Smooth muscle cell (in vitro differentiated cells): ENCODE data around the gene TAF13. TPM values are rescaled to one million over a fixed set of nuclear protein-coding genes. Genes with fewer than 3 reads are reported as not detected.

ENCODE experiments used
- DNase-seq: peaks from one replicate; lab custom pipeline; 2025; ENCODE audit not compliant: unreplicated experiment; lab: John Stamatoyannopoulos, UW
- H2AFZ ChIP-seq: fragments of 200-600 bp; sonication (generic); 2 replicates; pipeline ENCODE4 v1.6.0; 2016; ENCODE audit warnings: antibody characterized with exemption, low read depth, mild to moderate bottlenecking
- H3F3A ChIP-seq: fragments of 200-600 bp; sonication (generic); 2 replicates; pipeline ENCODE4 v1.6.0; 2017; ENCODE audit warnings: antibody characterized with exemption, low read depth
- H3K27ac ChIP-seq: fragments of 200-600 bp; sonication (generic); 2 replicates; pipeline ENCODE4 v1.5.1; 2016; ENCODE audit warnings: low read depth, mild to moderate bottlenecking
- H3K27me3 ChIP-seq: fragments of 200-600 bp; sonication (generic); 2 replicates; pipeline ENCODE4 v1.6.1; 2016; ENCODE audit warnings: low read depth, mild to moderate bottlenecking
- H3K36me3 ChIP-seq: fragments of 200-600 bp; sonication (generic); 2 replicates; pipeline ENCODE4 v1.5.1; 2016; ENCODE audit warnings: low read depth
- H3K4me1 ChIP-seq: fragments of 200-600 bp; sonication (generic); 2 replicates; pipeline ENCODE4 v1.5.1; 2016; ENCODE audit warnings: low read depth
- H3K4me2 ChIP-seq: fragments of 200-600 bp; sonication (generic); 2 replicates; pipeline ENCODE4 v1.6.0; 2016; ENCODE audit warnings: mild to moderate bottlenecking
- H3K4me3 ChIP-seq: fragments of 200-600 bp; sonication (generic); 2 replicates; pipeline ENCODE4 v1.5.1; 2016; ENCODE audit warnings: mild to moderate bottlenecking
- H3K79me2 ChIP-seq: fragments of 200-600 bp; sonication (generic); 2 replicates; pipeline ENCODE4 v1.6.0; 2016; ENCODE audit warnings: low read depth, mild to moderate bottlenecking
- H3K9ac ChIP-seq: fragments of 200-600 bp; sonication (generic); 2 replicates; pipeline ENCODE4 v1.6.0; 2016; ENCODE audit warnings: low read depth
- H3K9me3 ChIP-seq: fragments of 200-600 bp; sonication (generic); replicated peaks from 2 replicates; pipeline ENCODE4 v1.5.1; 2016; ENCODE audit warnings: low read depth
- H4K20me1 ChIP-seq: fragments of 200-600 bp; sonication (generic); 2 replicates; pipeline ENCODE4 v1.6.0; 2016; ENCODE audit warnings: low read depth
- CTCF ChIP-seq: fragments of 200-600 bp; sonication (generic); IDR thresholded peaks from 2 replicates; pipeline ENCODE4 v1.5.1; 2017; ENCODE audit warnings: borderline replicate concordance, mild to moderate bottlenecking, antibody characterized with exemption; ENCODE audit not compliant: insufficient read depth, poor library complexity, severe bottlenecking
- WGBS: methylation state at CpG from one replicate; pipeline ENCODE4 v1.1.7; 2016; ENCODE audit warnings: low lambda C conversion rate; 5-methylcytosine and 5-hydroxymethylcytosine counted together
- polyA plus RNA-seq: library from polyadenylated mRNA; unstranded; fragments of >200 nt; fragmentation: Nextera tagmentation; extraction: Ambion mirVana; gene quantifications from 2 replicates; pipeline ENCODE4 v1.2.1, GENCODE V29; 2016
- total RNA-seq: library from RNA; depleted of rRNA; stranded (reverse); fragments of >200 nt; gene quantifications from 2 replicates; pipeline ENCODE4 v1.2.3, GENCODE V29; 2014

Gene TAF13
- total and polyA plus RNA-seq, 2 experiments from 2014 or later: 30.1 to 110 TPM

GRCh38 chr1:109112652-109113285 is 37.0 kb upstream of the TAF13 start:
- Histone ChIP-seq H3K4me2 (peak overlapping the region; percentile 86), H3K36me3 (no peaks in the 10 kb centered on the region), H3K27ac (peak overlapping the region; percentile 76), H3K79me2 (no peaks in the 10 kb centered on the region), H2AFZ (peak overlapping the region; percentile 2), H3K4me1 (no peaks in the 10 kb centered on the region), H3K4me3 (peak overlapping the region; percentile 50), H3K27me3 (peaks cover 44% of the 10 kb centered on the region), H3F3A (no peaks in the 10 kb centered on the region), H4K20me1 (no peaks in the 10 kb centered on the region), H3K9me3 (no peaks in the 10 kb centered on the region), H3K9ac (peak overlapping the region; percentile 92)
- peak; percentile 98 for TF ChIP-seq CTCF
- 10% methylated on average over 31 of the region's 31 CpGs for WGBS
- peak; percentile 89 for DNase-seq

GRCh38 chr1:109112056-109112651 is 36.4 kb upstream of the TAF13 start:
- peaks cover 44% of the 10 kb centered on the region for H3K27me3 ChIP-seq
- no peaks in the 10 kb centered on the region for H3F3A ChIP-seq
- no peaks in the 10 kb centered on the region for H3K36me3 ChIP-seq
- H3K4me1 ChIP-seq: no peaks in the 10 kb centered on the region
- peak overlapping the region; percentile 92 for H3K9ac ChIP-seq
- peak overlapping the region; percentile 86 for H3K4me2 ChIP-seq
- WGBS: 48% methylated on average over 10 of the region's 10 CpGs
- peak overlapping the region; percentile 76 for H3K27ac ChIP-seq
- H2AFZ ChIP-seq: no peak overlapping the region
- peak overlapping the region; percentile 50 for H3K4me3 ChIP-seq
- H3K79me2 ChIP-seq: no peaks in the 10 kb centered on the region
- TF ChIP-seq CTCF: peak; percentile 23
- no peaks in the 10 kb centered on the region for H4K20me1 ChIP-seq
- DNase-seq: no peak
- H3K9me3 ChIP-seq: no peaks in the 10 kb centered on the region

- Histone ChIP-seq H3K9me3 (no peaks in the 10 kb centered on the region), H3K9ac (peak overlapping the region; percentile 92), H3K4me3 (no peak overlapping the region), H4K20me1 (no peaks in the 10 kb centered on the region), H3K79me2 (no peaks in the 10 kb centered on the region), H2AFZ (no peak overlapping the region), H3K4me1 (no peaks in the 10 kb centered on the region), H3F3A (no peaks in the 10 kb centered on the region), H3K36me3 (no peaks in the 10 kb centered on the region), H3K27ac (peak overlapping the region; percentile 76), H3K4me2 (no peak overlapping the region), H3K27me3 (peaks cover 44% of the 10 kb centered on the region)
- no peak for DNase-seq
- 83% methylated on average over 5 of the region's 5 CpGs for WGBS
- no peak for TF ChIP-seq CTCF
Measured at GRCh38 chr1:109111386-109112055, 35.7 kb upstream of the TAF13 start.
